HepG2 (cell line): Measurements from ENCODE around the gene CCL16. TPM values are rescaled to one million over a fixed set of nuclear protein-coding genes. Genes with fewer than 3 reads are reported as not detected.

Experiments
- BRD4 ChIP-seq: sonication (generic); formaldehyde crosslinking; IDR thresholded peaks from 2 replicates; pipeline ENCODE4 v1.4.0; 2020; ENCODE audit warnings: missing genetic modification reagents
- CBX1 ChIP-seq: IDR thresholded peaks from one replicate; pipeline ENCODE4 v1.6.1; 2016; ENCODE audit warnings: antibody characterized with exemption, low read depth
- CCAR2 ChIP-seq: fragments of 200-400 bp; formaldehyde crosslinking; optimal IDR thresholded peaks from 2 replicates; pipeline ENCODE3; 2018; ENCODE audit warnings: low read depth, mild to moderate bottlenecking, low read length, moderate library complexity
- DMTF1 ChIP-seq: sonication (generic); formaldehyde crosslinking; IDR thresholded peaks from 2 replicates; pipeline ENCODE4 v1.4.0; 2020; ENCODE audit warnings: mild to moderate bottlenecking, missing genetic modification reagents
- EEA1 ChIP-seq: sonication (generic); formaldehyde crosslinking; IDR thresholded peaks from 2 replicates; pipeline ENCODE4 v1.5.1; 2020; ENCODE audit warnings: mild to moderate bottlenecking, missing genetic modification reagents, borderline replicate concordance
- FOXK1 ChIP-seq: sonication (generic); formaldehyde crosslinking; IDR thresholded peaks from 2 replicates; pipeline ENCODE4 v1.4.0; 2020; ENCODE audit warnings: low read depth, missing genetic modification reagents, borderline replicate concordance
- GABPA ChIP-seq, 2 experiments: IDR thresholded peaks; 2 replicates each; pipeline ENCODE4 v1.6.1; 2011 to 2016; ENCODE audit warnings: low read depth in 2 of 2, low read length in 1 of 2, missing biosample characterization in 1 of 2, missing genetic modification characterization in 1 of 2
- HDAC2 ChIP-seq: sonication (generic); formaldehyde crosslinking; IDR thresholded peaks from 2 replicates; pipeline ENCODE4 v1.4.0; 2020; ENCODE audit warnings: missing genetic modification reagents
- ISX ChIP-seq: sonication (generic); formaldehyde crosslinking; conservative IDR thresholded peaks from 2 replicates; pipeline ENCODE4 v1.5.0; 2020; ENCODE audit warnings: missing genetic modification reagents
- MXD1 ChIP-seq: sonication (generic); formaldehyde crosslinking; IDR thresholded peaks from 2 replicates; pipeline ENCODE4 v1.4.0; 2020; ENCODE audit warnings: mild to moderate bottlenecking, missing genetic modification reagents
- NFATC3 ChIP-seq: sonication (generic); formaldehyde crosslinking; IDR thresholded peaks from 2 replicates; pipeline ENCODE4 v1.5.1; 2020; ENCODE audit warnings: mild to moderate bottlenecking, missing genetic modification reagents
- NFIB ChIP-seq: sonication (generic); formaldehyde crosslinking; IDR thresholded peaks from 2 replicates; pipeline ENCODE4 v1.9.0; 2021; ENCODE audit warnings: missing genetic modification reagents, mild to moderate bottlenecking, borderline replicate concordance
- NFKB2 ChIP-seq: sonication (generic); formaldehyde crosslinking; IDR thresholded peaks from 2 replicates; pipeline ENCODE4 v1.4.0; 2020; ENCODE audit warnings: missing genetic modification reagents, borderline replicate concordance
- NFKBIZ ChIP-seq: IDR thresholded peaks from 2 replicates; pipeline ENCODE4 v1.6.1; 2018; ENCODE audit warnings: missing genetic modification reagents, missing compliant biosample characterization
- PHB2 ChIP-seq: fragments of 450-650 bp; IDR thresholded peaks from 2 replicates; pipeline ENCODE4 v1.6.1; 2018; ENCODE audit not compliant: partially characterized antibody
- PREB ChIP-seq: sonication (generic); formaldehyde crosslinking; IDR thresholded peaks from 2 replicates; pipeline ENCODE4 v1.4.0; 2020; ENCODE audit warnings: missing genetic modification reagents
- PRPF4 ChIP-seq: fragments of 200-400 bp; formaldehyde crosslinking; IDR thresholded peaks from 2 replicates; pipeline ENCODE4 v1.6.1; 2016; ENCODE audit warnings: low read length, low read depth; ENCODE audit not compliant: poor library complexity, severe bottlenecking
- TBP ChIP-seq: sonication (generic); formaldehyde crosslinking; IDR thresholded peaks from 2 replicates; pipeline ENCODE4 v1.5.0; 2020; ENCODE audit warnings: missing genetic modification reagents
- THAP7 ChIP-seq: sonication (generic); formaldehyde crosslinking; IDR thresholded peaks from 2 replicates; pipeline ENCODE4 v1.8.1; 2023; ENCODE audit warnings: mild to moderate bottlenecking, missing genetic modification reagents
- XBP1 ChIP-seq: sonication (generic); formaldehyde crosslinking; IDR thresholded peaks from 2 replicates; pipeline ENCODE4 v1.5.0; 2020; ENCODE audit warnings: missing genetic modification reagents
- ZBTB14 ChIP-seq: sonication (generic); formaldehyde crosslinking; IDR thresholded peaks from 2 replicates; pipeline ENCODE4 v1.4.0; 2020; ENCODE audit warnings: missing genetic modification reagents
- ZFP36 ChIP-seq: fragments of 150-350 bp; IDR thresholded peaks from 2 replicates; pipeline ENCODE4 v1.6.1; 2018; ENCODE audit warnings: borderline replicate concordance, low read length, low read depth; ENCODE audit not compliant: partially characterized antibody
- ZIK1 ChIP-seq: sonication (generic); formaldehyde crosslinking; IDR thresholded peaks from 2 replicates; pipeline ENCODE4 v1.5.0; 2020; ENCODE audit warnings: mild to moderate bottlenecking, low read depth, missing genetic modification reagents, borderline replicate concordance
- ZNF138 ChIP-seq: sonication (generic); formaldehyde crosslinking; IDR thresholded peaks from 2 replicates; pipeline ENCODE4 v1.5.0; 2020; ENCODE audit warnings: mild to moderate bottlenecking, low read depth, missing genetic modification reagents
- ZNF34 ChIP-seq: sonication (generic); formaldehyde crosslinking; IDR thresholded peaks from 2 replicates; pipeline ENCODE4 v1.4.0; 2020; ENCODE audit warnings: mild to moderate bottlenecking, missing genetic modification reagents, borderline replicate concordance
- ZNF790 ChIP-seq: sonication (generic); formaldehyde crosslinking; IDR thresholded peaks from 2 replicates; pipeline ENCODE4 v1.8.0; 2022; ENCODE audit warnings: missing genetic modification reagents, mild to moderate bottlenecking, borderline replicate concordance
- ZSCAN22 ChIP-seq: sonication (generic); formaldehyde crosslinking; IDR thresholded peaks from 2 replicates; pipeline ENCODE4 v1.4.0; 2020; ENCODE audit warnings: mild to moderate bottlenecking, missing genetic modification reagents
- polyA plus RNA-seq, 8 experiments: library from polyadenylated mRNA; depleted of rRNA in 3 of 8; stranded (reverse) in 7 of 8; unstranded in 1 of 8; fragments of >200 nt; fragmentation: Illumina TruSeq in 4 of 8; extraction: Trizol in 4 of 8; gene quantifications; 2 replicates each; pipeline versions ENCODE4 v1.2.1 to v1.2.3, GENCODE V29; 2011 to 2016; ENCODE audit warnings: low read depth in 4 of 8, missing spikeins in 1 of 8, mixed read lengths in 1 of 8; ENCODE audit not compliant: insufficient read depth in 1 of 8
- total RNA-seq, 5 experiments: library from RNA; depleted of rRNA; stranded (reverse); fragments of >200 nt; fragmentation: Illumina TruSeq; extraction: Trizol; gene quantifications; 2 replicates each; pipeline ENCODE4 v1.2.3, GENCODE V29; 2016; ENCODE audit warnings: low read depth in 1 of 5

The CCL16 gene
- total and polyA plus RNA-seq, 2 of the 13 experiments (the other 11 are each of a cell fraction or from before 2014, with no cell fraction given) = 2.0 to 14.7 TPM

- no peak for TF ChIP-seq NFATC3 (CRISPR knock-in tag)
- TF ChIP-seq ZIK1 = no peak
- no peak for TF ChIP-seq CBX1
- TF ChIP-seq BRD4 (CRISPR knock-in tag) = no peak
- TF ChIP-seq PRPF4 = no peak
- TF ChIP-seq THAP7 (CRISPR knock-in tag) = no peak
- TF ChIP-seq DMTF1 (CRISPR knock-in tag) = no peak
- TF ChIP-seq ZNF138 = no peak
- TF ChIP-seq FOXK1 (CRISPR knock-in tag) = peak; percentile 73; the same call in 1 of the 2 replicates
- TF ChIP-seq PREB (CRISPR knock-in tag) = no peak
- no peak for TF ChIP-seq EEA1 (CRISPR knock-in tag)
- no peak for TF ChIP-seq CCAR2
- no peak for TF ChIP-seq ZNF34 (CRISPR knock-in tag)
- no peak for TF ChIP-seq NFKBIZ (CRISPR knock-in tag)
- TF ChIP-seq TBP (CRISPR knock-in tag) = no peak
- no peak for TF ChIP-seq NFKB2 (CRISPR knock-in tag)
- TF ChIP-seq PHB2 = no peak
- TF ChIP-seq ZSCAN22 (CRISPR knock-in tag) = no peak
- TF ChIP-seq ZFP36 = no peak
- no peak for TF ChIP-seq ISX
- TF ChIP-seq NFIB (CRISPR knock-in tag) = no peak
- no peak for TF ChIP-seq XBP1
- TF ChIP-seq MXD1 (CRISPR knock-in tag) = no peak
- no peak for TF ChIP-seq HDAC2 (CRISPR knock-in tag)
- TF ChIP-seq ZNF790 (CRISPR knock-in tag) = no peak
- TF ChIP-seq GABPA (IDR thresholded peaks at IDR 0.05; ENCODE audit: low read depth, low read length) = no peak
- no peak; the same call in 1 of the 2 replicates for TF ChIP-seq GABPA (CRISPR knock-in tag; IDR thresholded peaks at IDR 0.05; ENCODE audit: low read depth)
- TF ChIP-seq ZBTB14 (CRISPR knock-in tag) = no peak
Observed at GRCh38 chr17:35981908-35982330, 622 bp upstream of the CCL16 start (continued).
